ENCODE data around the gene IFNL2. TPM values are rescaled to one million over a fixed set of nuclear protein-coding genes. Genes with fewer than 3 reads are reported as not detected.

Gene IFNL2
- total RNA-seq, 1 experiment from 2014 or later = not detected

DNA sequence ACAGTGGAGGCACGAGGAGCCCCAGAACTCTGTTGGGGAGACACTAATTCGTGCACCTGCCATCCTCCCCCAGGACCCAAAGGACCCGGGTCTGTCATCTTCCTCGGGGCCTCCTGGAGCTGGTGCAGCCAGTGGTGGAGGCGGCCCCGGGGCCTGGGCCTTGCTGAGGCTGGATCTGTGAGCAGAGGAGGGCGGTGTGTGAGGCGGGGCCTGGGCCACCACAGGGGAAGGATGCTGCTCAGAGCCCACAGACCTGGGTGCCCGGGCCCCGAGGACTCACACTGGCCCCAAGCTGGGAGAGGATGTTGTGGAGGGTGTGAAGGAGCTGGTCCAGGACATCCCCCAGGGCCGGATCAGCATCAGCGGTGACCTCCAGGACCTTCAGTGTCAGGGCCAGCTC lies 31.7 kb upstream of the IFNL2 start:
- Histone ChIP-seq H3K79me2 (ENCODE audit: low read length) (no peaks in the 10 kb centered on the region), H3K4me3 (ENCODE audit: low read length) (no peak overlapping the region), H3F3A (ENCODE audit: low read length, unreplicated experiment) (no peaks in the 10 kb centered on the region), H3K4me1 (ENCODE audit: insufficient read depth, low read length) (no peaks in the 10 kb centered on the region), H4K20me1 (ENCODE audit: low read length) (no peaks in the 10 kb centered on the region), H3K4me2 (ENCODE audit: low read length) (no peak overlapping the region), H3K9ac (ENCODE audit: low read length) (no peak overlapping the region), H3K9me2 (replicated peaks; ENCODE audit: low read length) (no peaks in the 10 kb centered on the region), H3K27ac (ENCODE audit: low read length) (no peak overlapping the region), H3K36me3 (ENCODE audit: low read depth, low read length) (no peaks in the 10 kb centered on the region), H3K27me3 (ENCODE audit: low read length) (no peaks in the 10 kb centered on the region), H2AFZ (ENCODE audit: low read length) (no peak overlapping the region), H3K9me3 (ENCODE audit: low read length) (no peaks in the 10 kb centered on the region)
- POLR2A ChIA-PET (ENCODE audit: unreplicated experiment) = no interaction called here
- intact Hi-C loops (cut with micrococcal nuclease) = no loop called here
- TF ChIP-seq EZH2phosphoT487 (IDR thresholded peaks at IDR 0.05; ENCODE audit: borderline replicate concordance, low read length) (no peak), EZH2 (IDR thresholded peaks at IDR 0.05; ENCODE audit: low read length, unreplicated experiment) (no peak)
- TF ChIP-seq, protein P1, sequence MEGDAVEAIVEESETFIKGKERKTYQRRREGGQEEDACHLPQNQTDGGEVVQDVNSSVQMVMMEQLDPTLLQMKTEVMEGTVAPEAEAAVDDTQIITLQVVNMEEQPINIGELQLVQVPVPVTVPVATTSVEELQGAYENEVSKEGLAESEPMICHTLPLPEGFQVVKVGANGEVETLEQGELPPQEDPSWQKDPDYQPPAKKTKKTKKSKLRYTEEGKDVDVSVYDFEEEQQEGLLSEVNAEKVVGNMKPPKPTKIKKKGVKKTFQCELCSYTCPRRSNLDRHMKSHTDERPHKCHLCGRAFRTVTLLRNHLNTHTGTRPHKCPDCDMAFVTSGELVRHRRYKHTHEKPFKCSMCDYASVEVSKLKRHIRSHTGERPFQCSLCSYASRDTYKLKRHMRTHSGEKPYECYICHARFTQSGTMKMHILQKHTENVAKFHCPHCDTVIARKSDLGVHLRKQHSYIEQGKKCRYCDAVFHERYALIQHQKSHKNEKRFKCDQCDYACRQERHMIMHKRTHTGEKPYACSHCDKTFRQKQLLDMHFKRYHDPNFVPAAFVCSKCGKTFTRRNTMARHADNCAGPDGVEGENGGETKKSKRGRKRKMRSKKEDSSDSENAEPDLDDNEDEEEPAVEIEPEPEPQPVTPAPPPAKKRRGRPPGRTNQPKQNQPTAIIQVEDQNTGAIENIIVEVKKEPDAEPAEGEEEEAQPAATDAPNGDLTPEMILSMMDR (conservative IDR thresholded peaks at IDR 0.05; ENCODE audit: low read depth, low read length) = no peak
- BruUV-seq (replicated peaks) = no TSS peak
- no peak for DNase-seq
- CTCF ChIA-PET = no interaction called here
- no peak for ATAC-seq

DNA sequence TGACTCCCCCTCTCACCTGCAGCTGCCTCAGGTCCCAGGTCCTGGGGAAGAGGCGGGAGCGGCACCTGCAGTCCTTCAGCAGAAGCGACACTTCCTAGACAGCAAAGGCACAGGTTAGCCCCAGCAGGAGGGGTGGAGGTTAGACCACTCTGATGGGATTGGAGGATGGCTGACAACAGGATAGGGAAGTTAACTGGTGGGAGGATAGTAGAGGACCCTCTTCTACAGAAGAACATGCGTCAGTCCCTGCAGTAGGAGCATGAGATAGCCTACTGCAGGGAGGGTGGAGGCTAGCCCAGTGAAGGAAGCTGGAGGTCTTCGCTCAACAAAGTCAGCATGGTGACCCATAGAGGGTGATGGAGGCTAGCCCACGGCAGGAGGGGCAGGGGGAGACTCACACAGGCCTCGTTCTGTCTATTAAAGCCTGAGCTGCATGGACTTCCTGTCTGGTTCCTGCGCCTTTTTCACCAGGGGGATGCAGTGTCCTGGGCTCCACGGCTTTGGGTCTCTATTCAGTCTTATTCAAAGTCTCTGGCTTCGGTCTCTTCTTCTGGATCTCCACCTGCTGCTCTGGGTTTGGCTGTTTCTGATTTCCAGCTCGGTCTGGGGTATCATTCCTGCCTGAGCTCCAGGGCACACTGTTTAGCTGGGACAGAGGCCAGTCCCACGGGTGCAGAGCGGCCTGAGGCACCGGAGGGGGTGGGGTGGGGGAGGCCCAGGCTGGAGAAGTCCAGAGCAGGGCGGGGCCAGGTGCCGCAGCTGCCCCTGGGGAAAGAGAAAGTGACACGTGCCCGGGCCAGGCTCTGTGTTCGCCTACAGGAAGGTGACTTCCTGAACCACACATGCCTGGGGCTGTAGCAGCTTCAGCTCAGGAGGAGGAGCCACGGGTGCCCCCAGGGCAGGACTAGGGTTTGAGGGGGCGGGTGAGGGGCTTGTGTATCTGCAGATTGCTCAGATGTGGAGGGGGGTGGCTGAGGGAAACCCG lies 30.7 kb upstream of the IFNL2 start:
- Histone ChIP-seq H3K9me2 (replicated peaks; ENCODE audit: low read length) (no peaks in the 10 kb centered on the region), H3K4me1 (ENCODE audit: insufficient read depth, low read length) (no peaks in the 10 kb centered on the region), H3K9ac (ENCODE audit: low read length) (no peak overlapping the region), H3K27ac (ENCODE audit: low read length) (no peak overlapping the region), H3K36me3 (ENCODE audit: low read depth, low read length) (no peaks in the 10 kb centered on the region), H3K9me3 (ENCODE audit: low read length) (no peaks in the 10 kb centered on the region), H3K4me2 (ENCODE audit: low read length) (peak overlapping the region; percentile 28), H3K4me3 (ENCODE audit: low read length) (no peak overlapping the region), H4K20me1 (ENCODE audit: low read length) (no peaks in the 10 kb centered on the region), H3F3A (ENCODE audit: low read length, unreplicated experiment) (no peaks in the 10 kb centered on the region), H3K79me2 (ENCODE audit: low read length) (no peaks in the 10 kb centered on the region), H2AFZ (ENCODE audit: low read length) (no peak overlapping the region), H3K27me3 (ENCODE audit: low read length) (no peaks in the 10 kb centered on the region)
- BruUV-seq (replicated peaks) = no TSS peak
- intact Hi-C loops (cut with micrococcal nuclease) = no loop called here
- CTCF ChIA-PET = no interaction called here
- POLR2A ChIA-PET (ENCODE audit: unreplicated experiment) = no interaction called here
- DNase-seq = peak; percentile 52
- TF ChIP-seq, protein P1 (conservative IDR thresholded peaks at IDR 0.05; ENCODE audit: low read depth, low read length) = no peak
- TF ChIP-seq EZH2phosphoT487 (IDR thresholded peaks at IDR 0.05; ENCODE audit: borderline replicate concordance, low read length) (no peak), EZH2 (IDR thresholded peaks at IDR 0.05; ENCODE audit: low read length, unreplicated experiment) (no peak)
- peak; percentile 74 for ATAC-seq

DNA sequence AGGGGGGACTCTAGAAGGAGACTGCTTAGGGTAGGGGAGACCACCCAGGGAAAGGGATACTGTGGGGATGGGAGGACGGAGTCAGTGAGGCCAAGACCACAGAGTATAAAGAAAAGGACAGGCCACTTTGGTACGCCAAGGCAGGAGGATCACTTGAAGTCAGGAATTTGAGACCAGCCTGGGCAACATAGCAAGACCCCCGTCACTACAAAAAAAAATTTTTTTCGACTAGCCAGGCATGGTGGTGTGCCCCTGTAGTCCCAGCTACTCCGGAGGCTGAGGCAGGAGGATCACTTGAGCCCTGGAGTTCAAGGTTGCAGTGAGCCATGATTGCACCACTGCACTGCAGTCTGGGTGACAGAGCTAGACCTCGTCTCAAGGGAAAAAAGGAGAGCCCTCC lies 30.0 kb upstream of the IFNL2 start:
- H2AFZ ChIP-seq (ENCODE audit: low read length) = no peak overlapping the region
- no peaks in the 10 kb centered on the region for H3K27me3 ChIP-seq (ENCODE audit: low read length)
- POLR2A ChIA-PET (ENCODE audit: unreplicated experiment) = no interaction called here
- H3K9ac ChIP-seq (ENCODE audit: low read length) = no peak overlapping the region
- TF ChIP-seq, protein P1 (conservative IDR thresholded peaks at IDR 0.05; ENCODE audit: low read depth, low read length) = no peak
- TF ChIP-seq EZH2 (IDR thresholded peaks at IDR 0.05; ENCODE audit: low read length, unreplicated experiment) (no peak), EZH2phosphoT487 (IDR thresholded peaks at IDR 0.05; ENCODE audit: borderline replicate concordance, low read length) (no peak)
- no peak overlapping the region for H3K27ac ChIP-seq (ENCODE audit: low read length)
- no peaks in the 10 kb centered on the region for H3K79me2 ChIP-seq (ENCODE audit: low read length)
- DNase-seq (no peak), ATAC-seq (no peak)
- peak overlapping the region; percentile 28; the same call in 1 of the 2 replicates for H3K4me2 ChIP-seq (ENCODE audit: low read length)
- intact Hi-C loops (cut with micrococcal nuclease) = no loop called here
- H3K9me2 ChIP-seq (replicated peaks; ENCODE audit: low read length) = no peaks in the 10 kb centered on the region
- CTCF ChIA-PET = no interaction called here
- no TSS peak for BruUV-seq (replicated peaks)
- H3K4me3 ChIP-seq (ENCODE audit: low read length) = no peak overlapping the region
- H3K4me1 ChIP-seq (ENCODE audit: insufficient read depth, low read length) = no peaks in the 10 kb centered on the region
- no peaks in the 10 kb centered on the region for H3K9me3 ChIP-seq (ENCODE audit: low read length)
- no peaks in the 10 kb centered on the region for H3F3A ChIP-seq (ENCODE audit: low read length, unreplicated experiment)
- no peaks in the 10 kb centered on the region for H3K36me3 ChIP-seq (ENCODE audit: low read depth, low read length)
- H4K20me1 ChIP-seq (ENCODE audit: low read length) = no peaks in the 10 kb centered on the region
